HG02840 (cell line): ENCODE results near the gene OR10AD1.
A peak's percentile ranks its signal among the peaks of the same experiment; 100 is the strongest.

Experiments
- ATAC-seq: cut with Tn5 transposase; IDR thresholded peaks from one replicate; pipeline ENCODE4 v1.9.1; 2021; ENCODE audit warnings: mild to moderate bottlenecking, moderate library complexity, moderate number of reproducible peaks; ENCODE audit not compliant: unreplicated experiment, low FRiP score

The OR10AD1 gene

GRCh38 chr12:48192861-48193260 lies 10.2 kb downstream of the OR10AD1 start:
- no peak for ATAC-seq

GRCh38 chr12:48191096-48191495 lies 12.0 kb downstream of the OR10AD1 start:
- no peak for ATAC-seq

- ATAC-seq: peak; percentile 63
Measured at GRCh38 chr12:48189331-48190125, 13.6 kb downstream of the OR10AD1 start.

- no peak for ATAC-seq
Measured at GRCh38 chr12:48187916-48188695, 15.0 kb downstream of the OR10AD1 start.

GRCh38 chr12:48185181-48185919 lies 17.7 kb downstream of the OR10AD1 start:
- ATAC-seq: no peak

GRCh38 chr12:48184549-48184922 lies 18.6 kb downstream of the OR10AD1 start:
- no peak for ATAC-seq

GRCh38 chr12:48183876-48184548 lies 19.1 kb downstream of the OR10AD1 start:
- no peak for ATAC-seq

GRCh38 chr12:48183091-48183875 lies 19.8 kb downstream of the OR10AD1 start, which contains the start of gene CCDC184:
Gene CCDC184, plus strand, starts transcription at chr12:48183644. Its CDS starts 479 bp downstream, at chr12:48184123.
- peak; percentile 84 for ATAC-seq

GRCh38 chr12:48182631-48183030 lies 20.5 kb downstream of the OR10AD1 start:
- no peak for ATAC-seq

GRCh38 chr12:48180857-48181495 lies 22.1 kb downstream of the OR10AD1 start:
- no peak for ATAC-seq

GRCh38 chr12:48180424-48180823 lies 22.7 kb downstream of the OR10AD1 start:
- no peak for ATAC-seq

- no peak for ATAC-seq
Measured at GRCh38 chr12:48179466-48179865, 23.6 kb downstream of the OR10AD1 start.

GRCh38 chr12:48177982-48178381 lies 25.1 kb downstream of the OR10AD1 start:
- no peak for ATAC-seq

GRCh38 chr12:48176417-48176751 lies 26.7 kb downstream of the OR10AD1 start:
- no peak for ATAC-seq

GRCh38 chr12:48175613-48176416 lies 27.3 kb downstream of the OR10AD1 start:
- ATAC-seq: no peak

GRCh38 chr12:48169011-48169410 lies 34.1 kb downstream of the OR10AD1 start:
- ATAC-seq: no peak

GRCh38 chr12:48165089-48165981 lies 37.8 kb downstream of the OR10AD1 start:
- ATAC-seq: no peak
